HG03135 (cell line): ENCODE data around the gene CAMSAP2.

Experiments
- ATAC-seq: cut with Tn5 transposase; IDR thresholded peaks from one replicate; pipeline ENCODE4 v1.9.1; 2021; ENCODE audit warnings: mild to moderate bottlenecking, moderate library complexity; ENCODE audit not compliant: unreplicated experiment

CAMSAP2 gene

GRCh38 chr1:200838676-200839445 is 100.2 kb downstream of the CAMSAP2 start:
- ATAC-seq: no peak

DNA sequence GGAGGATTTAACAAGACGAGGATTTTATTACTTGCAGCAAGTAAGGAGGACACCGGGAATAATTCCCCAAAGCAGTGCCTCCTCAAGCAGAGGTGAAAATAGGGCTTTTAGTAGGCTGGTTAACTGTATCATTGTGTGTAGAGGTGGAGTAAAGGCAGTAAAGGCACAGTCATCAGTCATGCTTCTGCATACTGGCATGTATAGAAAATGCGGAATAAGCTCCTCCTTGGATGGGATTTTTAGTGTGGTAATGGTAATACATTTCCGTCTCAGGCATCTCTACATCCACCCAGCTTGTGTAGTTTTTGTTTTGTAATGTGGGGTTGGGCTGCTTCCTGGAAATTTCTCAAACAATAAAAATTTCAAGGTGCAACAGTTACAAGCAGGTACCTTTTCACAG is 106.7 kb downstream of the CAMSAP2 start:
- no peak for ATAC-seq

GRCh38 chr1:200846398-200846797 is 107.7 kb downstream of the CAMSAP2 start:
- no peak for ATAC-seq

GRCh38 chr1:200849430-200849829 is 110.7 kb downstream of the CAMSAP2 start:
- ATAC-seq: no peak

DNA sequence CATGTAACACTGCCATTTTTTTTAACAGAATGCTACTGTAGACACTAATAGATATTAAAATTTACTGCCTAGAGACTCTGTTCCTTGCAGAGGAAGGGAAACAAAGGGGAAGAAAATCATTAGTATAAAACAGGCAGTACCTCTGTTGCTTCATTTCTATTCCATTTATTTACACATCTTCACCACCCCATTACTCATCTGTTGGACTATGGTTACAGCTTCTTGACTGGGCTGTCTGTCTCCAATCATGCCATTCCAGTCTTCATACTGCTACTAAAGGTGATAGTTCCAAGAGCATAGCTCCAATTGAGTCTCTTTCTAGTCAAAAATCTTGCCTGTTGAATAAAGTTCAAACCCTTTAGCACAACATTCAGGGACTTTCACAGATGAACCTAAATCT is 111.9 kb downstream of the CAMSAP2 start:
- ATAC-seq: no peak

GRCh38 chr1:200856716-200857357 is 118.1 kb downstream of the CAMSAP2 start:
- ATAC-seq: no peak

DNA sequence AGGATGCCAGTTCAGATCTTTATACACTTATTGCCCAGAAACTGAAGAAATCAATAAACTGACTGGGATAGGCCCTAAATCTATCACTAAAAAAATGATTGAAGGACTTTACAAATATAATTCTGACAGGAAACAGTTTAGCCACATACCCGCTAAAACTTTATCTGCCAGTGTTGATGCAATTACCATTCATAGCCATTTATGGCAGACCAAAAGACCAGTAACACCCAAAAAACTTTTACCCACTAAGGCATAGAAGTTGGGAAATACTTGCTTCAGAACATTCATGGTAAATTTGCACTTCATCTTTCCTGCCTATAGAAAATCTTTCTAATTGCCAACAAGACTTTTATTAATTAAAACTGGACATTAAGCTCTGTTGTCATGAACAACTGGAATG is 119.1 kb downstream of the CAMSAP2 start:
- ATAC-seq: no peak

- ATAC-seq: peak; percentile 35
Observed at GRCh38 chr1:200861937-200862647, 123.4 kb downstream of the CAMSAP2 start.

- no peak for ATAC-seq
Observed at GRCh38 chr1:200862713-200863415, 124.2 kb downstream of the CAMSAP2 start.

DNA sequence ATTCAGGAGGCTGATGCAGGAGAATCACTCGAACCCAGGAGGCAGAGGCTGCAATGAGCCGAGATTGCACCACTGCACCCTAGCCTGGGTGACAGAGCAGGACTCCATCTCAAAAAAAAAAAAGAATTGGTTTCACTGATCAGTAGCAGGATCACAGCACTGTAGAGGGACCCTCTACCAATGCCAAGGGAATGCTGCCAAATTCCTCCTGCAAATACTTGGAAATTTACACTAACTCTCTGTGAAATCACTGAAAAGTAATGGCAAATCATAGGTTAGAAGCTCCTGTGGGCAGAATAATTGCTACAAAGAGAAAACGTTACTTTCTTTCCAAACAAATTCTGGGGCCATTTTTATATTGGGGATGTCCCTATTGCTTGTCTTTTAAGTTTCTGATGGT is 127.4 kb downstream of the CAMSAP2 start:
- no peak for ATAC-seq

- ATAC-seq: peak; percentile 81
Observed at GRCh38 chr1:200866521-200866920, 127.8 kb downstream of the CAMSAP2 start.

GRCh38 chr1:200867018-200867811 is 128.5 kb downstream of the CAMSAP2 start:
- ATAC-seq: no peak

DNA sequence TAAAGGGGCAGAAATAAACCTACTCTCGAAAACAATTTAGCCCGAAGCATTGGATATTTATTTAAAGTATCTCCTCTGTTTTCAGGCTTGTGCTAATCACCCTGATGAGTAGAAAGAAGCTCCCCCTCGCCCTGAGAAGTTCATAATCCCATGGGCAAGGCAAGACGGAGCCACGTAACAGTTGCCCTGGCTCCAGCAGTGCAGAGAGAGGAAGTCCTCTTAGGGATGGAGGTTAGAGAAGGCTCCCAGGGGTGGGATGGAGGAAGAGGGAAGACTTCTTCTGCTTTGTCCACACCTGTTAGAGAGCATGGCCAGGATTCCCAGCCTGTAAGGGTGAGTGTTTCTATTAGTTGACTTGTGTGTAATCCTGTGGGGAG is 130.7 kb downstream of the CAMSAP2 start:
- no peak for ATAC-seq

DNA sequence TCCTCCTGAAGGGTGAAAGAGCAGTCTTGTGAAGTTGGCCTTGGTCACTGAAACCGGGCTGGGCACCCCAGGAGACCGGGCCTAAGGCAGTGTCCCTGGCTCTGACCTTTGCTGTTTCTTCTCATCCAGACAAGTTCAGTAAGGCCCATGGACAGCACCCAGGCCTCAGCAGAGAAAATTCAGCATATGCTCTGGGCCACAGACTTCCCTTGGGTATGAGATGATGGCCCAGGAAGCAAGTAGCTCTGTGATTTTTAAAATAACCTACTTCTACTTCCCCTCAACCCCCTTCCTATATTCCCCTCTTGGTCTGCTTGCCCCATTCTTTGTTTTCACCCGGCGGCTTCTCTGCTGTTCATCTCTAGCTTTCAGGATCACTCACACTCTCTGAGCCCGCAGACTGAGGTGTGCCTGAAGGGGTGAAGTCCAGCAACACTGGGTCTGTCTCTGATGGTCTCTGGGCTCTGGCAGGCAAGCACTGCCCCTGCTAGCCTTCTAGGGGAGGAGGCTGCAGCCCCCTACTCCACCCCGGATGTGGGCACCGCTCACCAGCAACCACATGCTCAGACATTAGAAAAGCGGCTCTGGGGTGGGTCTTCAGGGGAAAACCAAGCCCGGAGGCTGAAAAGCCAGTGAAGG is 131.2 kb downstream of the CAMSAP2 start:
- ATAC-seq: peak; percentile 35

DNA sequence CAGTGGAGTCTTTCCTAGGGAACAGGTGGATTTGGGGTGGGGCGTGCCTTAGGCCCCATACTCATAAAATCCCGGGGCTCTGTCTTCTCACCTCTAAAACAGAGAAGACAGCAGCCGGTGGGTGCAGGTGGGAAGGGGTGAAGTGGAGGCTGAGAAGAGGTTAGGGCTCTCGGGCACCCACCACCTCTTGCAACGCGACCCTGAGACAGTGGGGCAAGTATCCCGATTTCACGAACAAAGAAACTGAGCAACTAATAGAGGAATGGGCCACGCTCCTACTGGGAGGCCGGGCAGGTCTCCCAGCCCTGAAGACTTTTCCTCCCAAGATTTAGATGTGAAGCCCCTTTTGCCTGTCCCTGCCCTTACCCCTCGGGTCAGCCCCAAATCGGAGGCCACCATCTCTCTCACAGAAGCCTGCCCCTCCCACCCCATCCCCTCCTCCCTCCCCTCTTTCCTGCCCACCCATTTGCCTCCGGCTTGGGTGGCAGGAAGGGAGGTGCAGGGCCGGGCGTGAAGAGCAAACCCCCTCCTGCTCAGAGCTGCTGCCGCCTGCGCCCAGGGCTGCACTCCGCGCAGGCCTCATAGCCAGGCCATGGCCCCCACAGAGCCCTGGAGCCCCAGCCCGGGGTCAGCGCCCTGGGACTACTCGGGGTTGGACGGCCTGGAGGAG is 133.9 kb downstream of the CAMSAP2 start, which contains the start of gene GPR25:
GPR25 (plus strand) TSS at position 536 of the 670 bp plus-strand sequence; CDS start at position 593, 57 bp downstream.
- no peak for ATAC-seq

DNA sequence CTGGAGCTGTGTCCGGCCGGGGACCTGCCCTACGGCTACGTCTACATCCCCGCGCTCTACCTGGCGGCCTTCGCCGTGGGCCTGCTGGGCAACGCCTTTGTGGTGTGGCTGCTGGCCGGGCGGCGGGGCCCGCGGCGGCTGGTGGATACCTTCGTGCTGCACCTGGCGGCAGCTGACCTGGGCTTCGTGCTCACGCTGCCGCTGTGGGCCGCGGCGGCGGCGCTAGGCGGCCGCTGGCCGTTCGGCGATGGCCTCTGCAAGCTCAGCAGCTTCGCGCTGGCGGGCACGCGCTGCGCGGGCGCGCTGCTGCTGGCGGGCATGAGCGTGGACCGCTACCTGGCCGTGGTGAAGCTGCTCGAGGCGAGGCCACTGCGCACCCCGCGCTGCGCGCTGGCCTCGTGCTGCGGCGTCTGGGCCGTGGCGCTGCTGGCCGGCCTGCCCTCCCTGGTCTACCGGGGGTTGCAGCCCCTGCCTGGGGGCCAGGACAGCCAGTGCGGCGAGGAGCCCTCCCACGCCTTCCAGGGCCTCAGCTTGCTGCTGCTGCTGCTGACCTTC is 134.5 kb downstream of the CAMSAP2 start:
- ATAC-seq: no peak

DNA sequence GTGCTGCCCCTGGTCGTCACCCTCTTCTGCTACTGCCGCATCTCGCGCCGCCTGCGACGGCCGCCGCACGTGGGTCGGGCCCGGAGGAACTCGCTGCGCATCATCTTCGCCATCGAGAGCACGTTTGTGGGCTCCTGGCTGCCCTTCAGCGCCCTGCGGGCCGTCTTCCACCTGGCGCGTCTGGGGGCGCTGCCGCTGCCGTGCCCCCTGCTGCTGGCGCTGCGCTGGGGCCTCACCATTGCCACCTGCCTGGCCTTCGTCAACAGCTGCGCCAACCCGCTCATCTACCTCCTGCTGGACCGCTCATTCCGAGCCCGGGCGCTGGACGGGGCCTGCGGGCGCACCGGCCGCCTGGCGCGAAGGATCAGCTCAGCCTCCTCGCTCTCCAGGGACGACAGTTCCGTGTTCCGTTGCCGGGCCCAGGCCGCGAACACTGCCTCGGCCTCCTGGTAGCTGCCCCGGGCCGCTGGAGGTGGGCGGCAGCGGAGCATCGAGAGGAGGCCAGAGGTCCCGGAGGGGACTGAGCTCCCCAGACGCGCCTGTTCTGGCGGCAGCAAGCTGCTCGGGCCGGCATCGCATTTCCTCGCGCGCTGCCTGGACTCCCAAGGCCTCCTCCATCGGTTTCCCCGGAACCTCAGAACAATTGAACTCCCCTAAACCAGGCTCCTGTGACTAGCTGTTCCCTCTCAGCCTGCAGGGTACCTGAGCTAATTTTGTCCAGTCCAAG is 135.1 kb downstream of the CAMSAP2 start:
- ATAC-seq: no peak

DNA sequence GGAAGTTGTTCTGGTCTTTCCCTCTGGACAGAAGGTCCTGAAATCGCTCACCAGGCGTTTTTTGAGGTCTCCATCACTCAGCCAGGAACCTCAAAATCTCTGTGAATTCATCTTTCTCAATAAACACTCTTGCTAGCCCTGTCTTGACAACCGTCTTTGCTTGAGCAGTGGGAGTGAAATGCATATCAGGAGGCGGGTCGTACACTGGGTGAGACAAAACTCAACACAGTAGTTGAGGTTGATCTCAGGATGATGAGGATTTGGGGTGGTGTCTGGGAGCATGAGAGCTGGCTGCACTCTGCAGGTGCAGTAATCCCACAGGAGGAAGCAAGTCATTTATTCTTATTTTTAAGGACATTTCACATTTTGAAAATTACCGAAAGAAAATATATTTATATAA is 136.0 kb downstream of the CAMSAP2 start:
- no peak for ATAC-seq
